Thyroid gland (tissue), 4 donors: ENCODE results near the gene SBNO1.

Source experiments
- CTCF ChIP-seq, 6 experiments: fragments of 200-600 bp in 3 of 6; fragments of 450-650 bp in 3 of 6; sonication (generic) in 3 of 6; IDR thresholded peaks; one replicate each; pipeline ENCODE4 v1.5.1; 2016 to 2019; ENCODE audit warnings: antibody characterized with exemption in 6 of 6, mild to moderate bottlenecking in 2 of 6, inconsistent platforms in 1 of 6, moderate library complexity in 1 of 6
- POLR2A ChIP-seq, 2 donors: fragments of 450-650 bp; IDR thresholded peaks; one replicate each; pipeline ENCODE4 v1.6.1; 2017; ENCODE audit warnings: antibody characterized with exemption in 2 of 2, mild to moderate bottlenecking in 2 of 2, moderate library complexity in 1 of 2

- TF ChIP-seq POLR2A (IDR thresholded peaks at IDR 0.05) = no peak
- no peak for TF ChIP-seq CTCF (IDR thresholded peaks at IDR 0.05)
Measured at GRCh38 chr12:123283461-123283860, 81.2 kb downstream of the SBNO1 start.
